ENCODE results near the gene DIDO1.

DIDO1 gene

DNA sequence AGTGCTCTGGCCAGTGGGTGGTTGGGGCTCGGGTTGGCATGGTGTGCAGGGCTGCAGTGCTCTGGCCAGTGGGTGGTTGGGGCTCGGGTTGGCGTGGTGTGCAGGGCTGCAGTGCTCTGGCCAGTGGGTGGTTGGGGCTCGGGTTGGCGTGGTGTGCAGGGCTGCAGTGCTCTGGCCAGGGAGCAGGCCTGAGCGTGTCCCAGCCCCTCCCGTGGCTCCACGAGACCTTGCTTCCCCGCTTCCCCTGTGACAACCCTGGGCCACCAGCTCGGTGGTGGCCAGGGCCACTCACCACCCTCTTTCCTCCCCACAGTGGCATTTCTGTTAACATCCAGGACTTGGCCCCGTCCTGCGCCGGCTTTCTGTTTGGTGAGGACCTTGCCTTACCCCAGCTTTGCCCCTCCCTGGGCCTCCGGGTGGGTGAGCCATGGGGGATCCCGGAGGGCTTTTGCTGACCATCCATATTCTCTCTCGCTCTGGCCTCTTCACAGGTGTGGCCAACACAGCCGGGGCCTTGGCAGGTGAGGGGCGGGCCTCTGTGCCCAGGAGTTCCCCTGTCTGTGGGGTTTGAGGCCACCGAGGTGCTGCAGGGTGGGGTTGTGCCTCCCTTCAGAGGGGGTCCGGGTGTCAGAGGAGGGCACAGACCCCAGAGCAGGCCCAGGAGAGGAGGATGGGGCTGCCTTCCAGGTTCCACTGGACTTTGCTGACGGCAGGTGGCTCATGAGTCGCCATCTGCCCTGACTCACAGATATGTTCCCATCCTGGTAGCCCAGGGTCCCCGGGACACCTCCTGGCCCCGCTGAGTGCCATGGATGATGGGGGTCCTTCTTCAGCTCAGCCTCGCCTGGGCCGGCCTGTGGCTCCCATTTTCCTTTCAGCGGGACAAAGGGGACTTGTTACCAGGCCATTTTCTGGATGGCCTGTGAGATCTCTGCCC, 40.2 kb upstream of the DIDO1 start:
- DNase-seq (ENCODE audit: low spot score), result no peak
- TF ChIP-seq, protein P1, sequence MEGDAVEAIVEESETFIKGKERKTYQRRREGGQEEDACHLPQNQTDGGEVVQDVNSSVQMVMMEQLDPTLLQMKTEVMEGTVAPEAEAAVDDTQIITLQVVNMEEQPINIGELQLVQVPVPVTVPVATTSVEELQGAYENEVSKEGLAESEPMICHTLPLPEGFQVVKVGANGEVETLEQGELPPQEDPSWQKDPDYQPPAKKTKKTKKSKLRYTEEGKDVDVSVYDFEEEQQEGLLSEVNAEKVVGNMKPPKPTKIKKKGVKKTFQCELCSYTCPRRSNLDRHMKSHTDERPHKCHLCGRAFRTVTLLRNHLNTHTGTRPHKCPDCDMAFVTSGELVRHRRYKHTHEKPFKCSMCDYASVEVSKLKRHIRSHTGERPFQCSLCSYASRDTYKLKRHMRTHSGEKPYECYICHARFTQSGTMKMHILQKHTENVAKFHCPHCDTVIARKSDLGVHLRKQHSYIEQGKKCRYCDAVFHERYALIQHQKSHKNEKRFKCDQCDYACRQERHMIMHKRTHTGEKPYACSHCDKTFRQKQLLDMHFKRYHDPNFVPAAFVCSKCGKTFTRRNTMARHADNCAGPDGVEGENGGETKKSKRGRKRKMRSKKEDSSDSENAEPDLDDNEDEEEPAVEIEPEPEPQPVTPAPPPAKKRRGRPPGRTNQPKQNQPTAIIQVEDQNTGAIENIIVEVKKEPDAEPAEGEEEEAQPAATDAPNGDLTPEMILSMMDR (IDR thresholded peaks at IDR 0.05; ENCODE audit: extremely low read depth, insufficient read depth, missing control alignments), result no peak
- in situ Hi-C loops (cut with MboI; ENCODE audit: low pct_unique_long_range_greater_than_20kb, low sequenced_read_pairs, unreplicated experiment), result no loop called here

DNA sequence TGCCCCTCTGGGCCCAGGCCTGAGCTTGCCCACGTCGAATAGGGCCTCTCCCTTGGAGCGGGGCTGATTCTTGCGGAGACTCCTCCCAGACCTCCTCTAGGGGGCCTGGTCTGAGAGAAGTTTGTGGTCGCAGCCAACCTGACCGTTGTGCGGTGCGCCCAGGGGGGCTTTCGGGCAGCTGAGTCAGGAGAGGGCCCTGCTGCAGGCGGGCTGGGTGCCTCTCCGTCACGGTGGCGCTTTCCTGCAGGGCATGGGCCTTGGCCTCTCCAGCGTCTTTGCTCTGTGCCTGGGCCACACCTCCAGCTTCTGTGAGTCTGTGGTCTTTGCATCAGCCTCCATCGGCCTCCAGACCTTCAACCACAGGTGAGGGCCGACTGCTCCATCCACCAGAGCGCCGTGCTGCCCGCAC, 39.1 kb upstream of the DIDO1 start:
- in situ Hi-C loops (cut with MboI; ENCODE audit: low pct_unique_long_range_greater_than_20kb, low sequenced_read_pairs, unreplicated experiment), result no loop called here
- TF ChIP-seq, protein P1 (IDR thresholded peaks at IDR 0.05; ENCODE audit: extremely low read depth, insufficient read depth, missing control alignments), result no peak
- DNase-seq (ENCODE audit: low spot score), result no peak

DNA sequence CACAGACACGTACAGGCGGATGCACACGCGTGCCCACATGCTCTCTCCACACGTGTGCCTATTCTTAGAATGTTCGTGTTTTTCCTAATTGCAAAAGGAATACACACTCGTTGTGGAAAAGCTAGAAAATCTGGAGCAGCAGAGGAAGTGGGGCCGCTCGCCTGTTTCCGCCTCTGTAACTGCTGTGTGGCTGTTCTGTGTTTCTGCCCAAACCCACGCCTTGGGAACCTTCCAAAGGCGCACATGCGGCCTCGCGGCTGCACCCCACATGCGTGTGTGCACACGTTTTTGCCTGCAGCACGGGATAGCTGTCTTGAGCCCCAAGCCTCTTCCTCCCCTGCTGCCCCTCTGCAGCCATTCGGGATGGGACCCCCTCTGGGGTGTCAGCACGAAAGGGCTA, 38.4 kb upstream of the DIDO1 start:
- DNase-seq (ENCODE audit: low spot score), result no peak
- TF ChIP-seq, protein P1 (IDR thresholded peaks at IDR 0.05; ENCODE audit: extremely low read depth, insufficient read depth, missing control alignments), result no peak
- in situ Hi-C loops (cut with MboI; ENCODE audit: low pct_unique_long_range_greater_than_20kb, low sequenced_read_pairs, unreplicated experiment), result no loop called here

DNA sequence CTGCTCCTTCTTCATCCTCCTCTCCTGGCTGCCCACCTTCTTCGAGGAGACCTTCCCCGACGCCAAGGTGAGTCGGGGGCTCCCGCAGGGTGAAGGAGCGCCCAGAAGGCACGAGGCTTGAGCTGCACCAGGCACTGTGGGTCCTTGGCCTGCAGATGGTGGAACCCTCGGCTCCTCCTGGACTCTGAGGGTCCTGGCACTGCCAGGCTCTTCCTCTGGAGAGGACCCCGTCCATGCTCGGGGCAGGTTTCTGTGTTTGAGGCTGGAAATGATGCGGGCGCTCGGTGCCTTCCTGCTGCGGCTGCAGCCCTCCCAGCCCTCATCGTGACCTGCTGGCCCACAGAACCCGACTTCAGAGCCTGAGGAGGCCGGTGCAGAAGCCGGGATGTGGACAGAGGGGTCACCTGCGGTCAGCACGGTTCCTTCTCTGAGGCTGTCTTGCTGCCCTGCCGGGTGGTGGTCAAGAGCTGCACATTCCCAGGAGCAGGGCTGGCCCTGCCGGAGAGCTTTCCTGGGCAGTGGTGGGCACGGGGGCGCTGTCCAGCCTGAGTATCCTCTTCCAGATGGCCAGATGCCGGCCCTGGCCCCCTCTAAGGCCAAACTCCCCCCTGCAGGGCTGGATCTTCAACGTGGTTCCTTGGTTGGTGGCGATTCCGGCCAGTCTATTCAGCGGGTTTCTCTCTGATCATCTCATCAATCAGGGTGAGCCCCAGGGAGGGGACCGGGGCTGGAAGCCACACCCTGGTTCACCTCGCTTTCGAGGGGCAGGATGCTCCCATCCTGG, 37.5 kb upstream of the DIDO1 start:
- in situ Hi-C loops (cut with MboI; ENCODE audit: low pct_unique_long_range_greater_than_20kb, low sequenced_read_pairs, unreplicated experiment), result no loop called here
- TF ChIP-seq, protein P1 (IDR thresholded peaks at IDR 0.05; ENCODE audit: extremely low read depth, insufficient read depth, missing control alignments), result no peak
- no peak for DNase-seq (ENCODE audit: low spot score)

DNA sequence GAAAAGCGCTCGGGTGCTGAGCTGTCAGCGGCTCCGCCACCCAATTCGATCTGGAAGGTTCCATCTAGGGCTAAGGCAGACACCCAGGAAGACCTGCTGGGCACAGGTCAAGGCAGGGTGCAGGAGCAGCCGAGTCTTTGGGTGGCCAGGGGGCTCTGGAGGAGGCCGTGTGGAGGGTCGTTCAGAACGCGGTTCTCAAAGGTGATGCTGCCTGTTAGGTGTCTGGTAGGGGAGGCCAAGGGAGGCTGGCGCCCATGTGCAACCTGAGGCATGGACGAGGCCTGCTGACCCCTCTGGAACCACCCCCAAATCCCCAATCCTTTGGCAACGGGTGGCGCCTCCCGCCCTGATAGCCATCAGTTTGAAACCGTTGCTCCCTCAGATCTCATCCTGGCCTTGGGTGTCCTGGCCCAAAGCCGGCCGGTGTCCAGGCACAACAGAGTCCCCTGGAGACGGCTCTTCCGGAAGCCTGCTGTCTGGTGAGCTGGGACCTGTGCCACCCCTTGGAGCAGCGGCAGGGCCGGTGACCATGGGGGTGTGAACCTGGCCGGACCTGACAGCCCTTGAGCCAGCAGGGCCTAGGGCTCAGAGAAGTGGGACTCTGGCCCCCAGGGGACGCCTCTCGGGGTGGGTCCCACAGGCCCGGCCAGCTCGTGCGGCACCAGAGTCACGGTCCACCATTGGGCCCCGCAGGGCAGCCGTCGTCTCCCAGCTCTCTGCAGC, 36.7 kb upstream of the DIDO1 start:
- DNase-seq (ENCODE audit: low spot score), result no peak
- TF ChIP-seq, protein P1 (IDR thresholded peaks at IDR 0.05; ENCODE audit: extremely low read depth, insufficient read depth, missing control alignments), result no peak

DNA sequence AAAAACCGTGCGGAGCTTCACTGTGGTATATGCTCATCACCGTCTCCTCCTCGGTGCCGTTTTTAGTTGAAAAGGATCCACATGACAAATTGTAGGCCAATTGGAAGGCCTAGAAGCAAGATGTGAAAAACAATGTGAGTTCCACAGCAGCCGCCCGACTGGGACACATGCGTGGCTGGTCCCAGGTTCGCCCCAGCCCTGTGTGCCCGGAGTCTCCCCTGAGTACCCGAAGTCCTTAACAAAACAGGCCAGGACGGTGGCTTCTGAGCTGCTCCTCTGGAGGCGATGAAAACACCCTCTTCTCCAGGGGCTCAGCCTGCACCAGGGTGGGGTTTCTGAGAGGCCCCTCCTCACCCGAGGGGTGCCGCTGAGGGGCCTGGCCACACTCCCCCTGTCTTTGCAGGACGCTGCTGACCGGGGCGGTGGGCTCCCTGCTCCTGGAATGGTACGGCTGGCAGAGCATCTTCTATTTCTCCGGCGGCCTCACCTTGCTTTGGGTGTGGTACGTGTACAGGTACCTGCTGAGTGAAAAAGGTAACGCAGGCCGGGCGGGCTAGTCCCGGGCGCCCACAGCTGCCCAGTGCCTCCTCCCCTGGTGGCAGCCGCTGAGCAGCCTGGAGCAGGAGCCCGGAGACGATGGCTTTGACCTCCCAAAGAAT, 36.0 kb upstream of the DIDO1 start:
- TF ChIP-seq, protein P1 (IDR thresholded peaks at IDR 0.05; ENCODE audit: extremely low read depth, insufficient read depth, missing control alignments), result no peak
- DNase-seq (ENCODE audit: low spot score), result no peak
- in situ Hi-C loops (cut with MboI; ENCODE audit: low pct_unique_long_range_greater_than_20kb, low sequenced_read_pairs, unreplicated experiment), result no loop called here

More for the DNA sequence above, 36.7 kb upstream of the DIDO1 start:
- in situ Hi-C loops (cut with MboI; ENCODE audit: low pct_unique_long_range_greater_than_20kb, low sequenced_read_pairs, unreplicated experiment), result no loop called here

All from GM13977 (cell line).